Activated CD4-positive, CD25-positive, alpha-beta regulatory T cell treated with anti-CD3 and anti-CD28 coated beads, Interleukin-2, amount 50 U/mL, for 72 hours (primary cell): Measurements from ENCODE around the gene CENPP.

ENCODE experiments used
- DNase-seq: peaks from one replicate; pipeline ENCODE4 v3.0.0; 2021

CENPP gene

GRCh38 chr9:92664394-92665152 is 338.8 kb downstream of the CENPP start:
- DNase-seq = no peak

GRCh38 chr9:92665836-92666235 is 340.1 kb downstream of the CENPP start:
- no peak for DNase-seq

- no peak for DNase-seq
These were observed 340.5 kb downstream of the CENPP start for GRCh38 chr9:92666236-92666635.

GRCh38 chr9:92666912-92667532 is 341.3 kb downstream of the CENPP start:
- no peak for DNase-seq

GRCh38 chr9:92668746-92669526 is 343.2 kb downstream of the CENPP start:
- no peak for DNase-seq

DNA sequence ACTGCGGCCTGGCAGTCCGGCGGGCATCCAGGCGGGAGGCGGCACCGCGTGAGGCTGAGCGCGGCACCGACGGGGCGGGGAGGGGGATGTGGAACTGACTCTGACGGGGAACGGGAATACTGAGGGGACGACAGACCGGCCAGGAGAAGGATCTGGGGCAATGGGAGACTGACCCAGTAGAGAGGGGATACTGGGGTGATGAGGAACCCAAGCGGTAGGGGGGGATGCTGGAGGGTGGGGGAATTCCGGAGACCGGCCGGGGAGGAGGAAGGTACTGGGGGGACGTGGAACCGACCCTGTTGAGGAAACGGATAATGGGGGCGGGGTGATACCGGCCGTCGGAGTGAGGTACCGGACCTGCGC is 343.8 kb downstream of the CENPP start:
- peak; percentile 50 for DNase-seq
